Measurements from ENCODE around the gene OR1S2.

The OR1S2 gene

GRCh38 chr11:58177409-58178054 is 26.4 kb downstream of the OR1S2 start:
- Mint-ChIP-seq H3K9me3 (no peaks in the 10 kb centered on the region), H3K4me1 (ENCODE audit: low read depth in 2 of 2) (no peaks in the 10 kb centered on the region), H3K27ac (no peak overlapping the region), H3K4me3 (no peak overlapping the region), H3K36me3 (ENCODE audit: insufficient read depth) (peaks cover 3% of the 10 kb centered on the region), H3K27me3 (peaks cover 39 to 45% of the 10 kb centered on the region in 2 donors)
- ATAC-seq (replicated peaks) (no peak), DNase-seq (no peak)

DNA sequence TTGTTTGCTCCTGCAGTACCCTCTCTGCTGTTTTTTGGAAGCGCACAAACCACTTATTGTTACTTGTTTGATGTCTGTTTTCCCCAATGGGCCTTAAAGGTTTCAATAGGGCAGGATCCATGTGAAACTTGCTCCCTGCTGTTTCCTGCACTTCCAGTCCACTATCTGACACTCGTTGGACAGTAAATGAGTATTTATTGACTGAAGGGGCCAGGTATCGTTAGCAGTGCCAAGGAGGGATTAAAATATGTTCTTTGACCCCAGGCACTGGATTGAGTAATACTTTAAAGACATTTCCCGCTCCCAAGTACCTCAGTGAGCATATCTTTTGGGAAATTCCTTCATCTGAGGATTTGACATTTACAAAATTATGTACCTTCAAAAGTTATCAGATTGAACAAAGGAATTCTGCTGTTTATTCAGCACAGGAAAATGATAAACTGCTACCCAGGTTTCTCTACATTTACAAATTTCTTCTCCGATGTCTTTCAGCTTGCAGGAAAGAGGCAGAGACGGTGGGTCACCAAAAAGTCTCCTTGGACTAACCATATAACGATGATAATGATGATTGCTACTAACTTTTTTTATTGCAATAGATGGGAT is 38.3 kb downstream of the OR1S2 start:
- no peaks in the 10 kb centered on the region for H3K4me1 Mint-ChIP-seq (ENCODE audit: low read depth in 2 of 2)
- H3K9me3 Mint-ChIP-seq: no peaks in the 10 kb centered on the region
- peaks cover 13 to 16% of the 10 kb centered on the region in 2 donors for H3K27me3 Mint-ChIP-seq
- no peak for ATAC-seq (replicated peaks)
- DNase-seq: no peak
- H3K4me3 Mint-ChIP-seq: no peak overlapping the region
- H3K36me3 Mint-ChIP-seq (ENCODE audit: insufficient read depth): no peaks in the 10 kb centered on the region
- H3K27ac Mint-ChIP-seq: no peak overlapping the region

DNA sequence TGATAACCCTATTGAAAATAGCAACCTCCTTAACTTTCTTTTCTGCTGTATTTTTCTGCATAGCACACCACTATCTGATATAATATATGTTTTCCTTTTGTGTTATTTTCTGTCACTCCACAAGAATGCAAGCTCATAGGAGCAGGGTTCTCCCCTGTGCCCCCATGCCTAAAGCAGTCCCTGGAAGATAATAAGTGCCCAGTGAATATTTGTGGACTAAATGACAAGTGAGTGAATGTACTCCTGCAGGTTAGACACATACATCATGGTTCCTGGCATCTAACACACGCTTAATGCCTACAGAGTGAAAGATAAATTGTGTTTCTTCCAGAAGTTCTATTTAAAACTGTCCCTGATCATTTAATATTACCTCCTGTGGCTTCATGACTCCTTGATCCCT is 39.0 kb downstream of the OR1S2 start:
- no peaks in the 10 kb centered on the region for H3K36me3 Mint-ChIP-seq (ENCODE audit: insufficient read depth)
- ATAC-seq (replicated peaks) (no peak), DNase-seq (no peak)
- peaks cover 0 to 2% of the 10 kb centered on the region in 2 donors for H3K9me3 Mint-ChIP-seq
- peaks cover 13 to 15% of the 10 kb centered on the region in 2 donors for H3K27me3 Mint-ChIP-seq
- H3K4me3 Mint-ChIP-seq: no peak overlapping the region
- no peaks in the 10 kb centered on the region for H3K4me1 Mint-ChIP-seq (ENCODE audit: low read depth in 2 of 2)
- no peak overlapping the region for H3K27ac Mint-ChIP-seq

- no peak overlapping the region for H3K27ac Mint-ChIP-seq
- H3K27me3 Mint-ChIP-seq: peaks cover 10 to 13% of the 10 kb centered on the region in 2 donors
- no peaks in the 10 kb centered on the region for H3K4me1 Mint-ChIP-seq (ENCODE audit: low read depth in 2 of 2)
- ATAC-seq (replicated peaks) (no peak), DNase-seq (no peak)
- H3K36me3 Mint-ChIP-seq (ENCODE audit: insufficient read depth): no peaks in the 10 kb centered on the region
- peaks cover 0 to 2% of the 10 kb centered on the region in 2 donors for H3K9me3 Mint-ChIP-seq
- no peak overlapping the region for H3K4me3 Mint-ChIP-seq
Observed at GRCh38 chr11:58164389-58164788, 39.6 kb downstream of the OR1S2 start.
